GM12891 (cell line): Measurements from ENCODE around the gene MKLN1.

Source experiments
- DNase-seq: peaks from one replicate; pipeline ENCODE4 v3.0.0; 2011; ENCODE audit warnings: low spot score; ENCODE audit not compliant: insufficient read length
- FAIRE-seq: peaks from 2 replicates; lab custom pipeline; 2011; peaks lifted over from hg19 to GRCh38; lab: Jason Lieb, UNC
- PAX5 ChIP-seq: IDR thresholded peaks from 2 replicates; pipeline ENCODE4 v1.6.1; 2011; ENCODE audit warnings: low read length, moderate library complexity, mild to moderate bottlenecking; ENCODE audit not compliant: insufficient read depth, severe bottlenecking
- POLR2A ChIP-seq: IDR thresholded peaks from 2 replicates; pipeline ENCODE4 v1.6.1; 2011; ENCODE audit warnings: low read depth, low read length, control low read depth
- POLR2AphosphoS5 ChIP-seq: IDR thresholded peaks from 2 replicates; pipeline ENCODE4 v1.6.1; 2011; ENCODE audit warnings: low read depth, low read length, control low read depth
- POU2F2 ChIP-seq: IDR thresholded peaks from 2 replicates; pipeline ENCODE4 v1.6.1; 2011; ENCODE audit warnings: low read depth, mild to moderate bottlenecking, control low read depth, low read length, moderate library complexity
- SPI1 ChIP-seq: IDR thresholded peaks from 2 replicates; pipeline ENCODE4 v1.6.1; 2011; ENCODE audit warnings: low read depth, low read length, control low read depth
- TAF1 ChIP-seq: IDR thresholded peaks from 2 replicates; pipeline ENCODE4 v1.6.1; 2011; ENCODE audit warnings: low read depth, low read length, control low read depth

Gene MKLN1

DNA sequence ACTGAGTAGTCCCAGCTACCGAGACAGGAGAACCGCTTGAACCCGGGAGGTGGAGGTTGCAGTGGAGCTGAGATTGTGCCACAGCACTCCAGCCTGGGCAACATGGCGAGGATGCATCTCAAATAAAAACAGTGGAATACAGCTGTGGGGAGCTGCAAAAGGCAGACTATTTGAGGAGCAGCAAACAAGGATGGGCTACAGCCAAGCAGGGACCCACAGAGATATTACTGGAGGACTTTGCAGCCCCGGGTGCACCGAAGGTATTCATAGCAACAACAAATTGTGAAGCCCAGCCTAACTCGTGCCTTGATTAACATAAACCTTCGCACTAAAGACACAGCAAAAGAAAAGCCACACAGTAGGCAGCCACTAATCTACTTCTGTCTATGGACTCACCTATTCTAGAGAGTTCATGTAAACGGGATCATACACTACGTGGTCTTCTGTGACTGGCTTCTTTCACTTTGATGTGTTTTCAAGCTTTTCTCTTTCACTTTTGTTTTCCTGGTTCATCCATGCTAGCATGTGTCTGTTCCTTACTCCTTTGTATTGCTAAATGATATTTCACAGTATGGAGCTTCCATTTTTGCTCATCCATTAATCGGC lies 194.8 kb downstream of the MKLN1 start:
- TF ChIP-seq TAF1 (no peak), PAX5 (no peak), SPI1 (no peak), POLR2A (no peak), POU2F2 (no peak)
- no peak for DNase-seq
- FAIRE-seq: no peak

DNA sequence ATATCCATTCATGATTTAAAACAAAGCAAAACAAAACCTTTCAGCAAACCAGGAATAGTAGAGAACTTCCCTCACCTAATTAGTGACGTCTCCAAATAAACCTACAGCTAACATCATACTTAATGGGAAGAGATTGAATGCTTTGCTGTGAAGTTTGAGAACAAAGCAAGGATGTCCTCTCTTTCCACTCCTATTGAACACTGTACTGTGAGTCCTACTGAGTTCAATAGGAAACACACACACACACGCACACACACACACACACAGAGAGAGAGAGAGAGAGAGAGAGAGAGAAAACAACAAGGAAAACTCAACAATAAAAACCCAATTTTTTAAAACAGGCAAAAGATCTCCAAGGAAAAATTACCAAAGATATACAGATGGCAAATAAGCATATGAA lies 196.4 kb downstream of the MKLN1 start:
- DNase-seq (no peak), FAIRE-seq (no peak)
- no peak for TF ChIP-seq POLR2A
- TF ChIP-seq SPI1: no peak
- no peak for TF ChIP-seq PAX5
- TF ChIP-seq TAF1: no peak
- TF ChIP-seq POU2F2: no peak
- no peak for TF ChIP-seq POLR2AphosphoS5

- TF ChIP-seq TAF1 (no peak), POLR2AphosphoS5 (no peak), POU2F2 (no peak), POLR2A (no peak), SPI1 (no peak), PAX5 (no peak)
- no peak for DNase-seq
- FAIRE-seq: no peak
These were observed 197.0 kb downstream of the MKLN1 start for GRCh38 chr7:131524703-131525102.

DNA sequence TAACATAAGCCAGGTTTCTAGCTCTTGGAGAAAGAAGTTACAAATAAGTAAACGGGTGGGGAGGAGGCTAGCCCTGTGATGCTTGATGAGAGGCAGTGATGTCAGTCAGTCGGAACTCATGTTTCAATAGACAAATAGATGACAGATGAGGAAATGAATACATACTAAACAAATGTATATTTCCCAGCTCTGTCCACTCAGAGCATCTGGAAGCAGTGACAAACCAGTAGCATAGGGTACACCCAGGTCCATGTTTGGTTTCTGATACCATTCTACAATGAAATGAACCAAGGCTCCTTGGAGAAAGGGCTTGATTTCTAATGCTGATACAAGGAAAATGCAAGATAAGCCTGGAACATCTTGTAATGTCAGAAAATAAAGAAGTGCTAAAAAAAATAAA lies 198.1 kb downstream of the MKLN1 start:
- no peak for DNase-seq
- TF ChIP-seq SPI1: no peak
- no peak for TF ChIP-seq POLR2AphosphoS5
- no peak for TF ChIP-seq POLR2A
- no peak for TF ChIP-seq TAF1
- FAIRE-seq: no peak

- FAIRE-seq (no peak), DNase-seq (no peak)
- TF ChIP-seq POU2F2: no peak
- no peak for TF ChIP-seq TAF1
- no peak for TF ChIP-seq POLR2AphosphoS5
- no peak for TF ChIP-seq SPI1
- no peak for TF ChIP-seq PAX5
- no peak for TF ChIP-seq POLR2A
These were observed 199.8 kb downstream of the MKLN1 start for GRCh38 chr7:131527456-131527855.

DNA sequence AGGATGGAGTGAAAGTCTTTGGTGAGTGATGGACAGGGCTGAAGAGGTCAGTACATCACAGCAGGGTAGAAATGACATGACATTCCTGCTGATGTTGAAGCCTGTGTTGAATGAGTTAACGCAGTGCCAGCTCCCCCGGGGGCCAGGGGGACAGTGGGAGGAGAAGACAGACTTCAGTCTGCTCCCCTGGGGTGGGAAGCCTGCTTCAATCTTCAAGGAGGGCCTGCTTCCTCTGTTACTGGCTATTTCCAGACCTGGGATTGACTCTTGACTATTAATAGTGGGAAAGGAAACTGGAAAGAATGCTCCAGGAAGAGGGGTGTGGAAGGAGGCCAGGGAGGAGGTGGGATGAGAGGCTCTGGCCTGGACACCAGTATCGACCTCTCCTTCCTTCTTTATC lies 201.5 kb downstream of the MKLN1 start:
- FAIRE-seq: no peak
- DNase-seq: no peak
- no peak for TF ChIP-seq POLR2AphosphoS5
- TF ChIP-seq POU2F2: no peak
- TF ChIP-seq POLR2A: no peak
- TF ChIP-seq TAF1: no peak
- TF ChIP-seq SPI1: no peak
- no peak for TF ChIP-seq PAX5

GRCh38 chr7:131529617-131530016 lies 201.9 kb downstream of the MKLN1 start:
- no peak for TF ChIP-seq TAF1
- FAIRE-seq: no peak

GRCh38 chr7:131530137-131530536 lies 202.5 kb downstream of the MKLN1 start:
- no peak for TF ChIP-seq PAX5
- no peak for TF ChIP-seq POLR2A
- no peak for TF ChIP-seq POU2F2
- no peak for TF ChIP-seq SPI1
- TF ChIP-seq POLR2AphosphoS5: no peak
- TF ChIP-seq TAF1: no peak
- DNase-seq: no peak
- no peak for FAIRE-seq

More at GRCh38 chr7:131529617-131530016, 201.9 kb downstream of the MKLN1 start:
- no peak for DNase-seq

- TF ChIP-seq PAX5 (no peak), POLR2AphosphoS5 (no peak), POU2F2 (no peak), TAF1 (no peak), POLR2A (no peak), SPI1 (no peak)
- FAIRE-seq (no peak), DNase-seq (no peak)
These were observed 205.0 kb downstream of the MKLN1 start for GRCh38 chr7:131532570-131533091.

GRCh38 chr7:131533151-131533559 lies 205.5 kb downstream of the MKLN1 start:
- FAIRE-seq: no peak
- no peak for DNase-seq
- no peak for TF ChIP-seq POLR2A
- no peak for TF ChIP-seq PAX5
